HCT116 (cell line): ENCODE results near the gene NOX1. TPM values are rescaled to one million over a fixed set of nuclear protein-coding genes. Genes with fewer than 3 reads are reported as not detected.

ENCODE experiments used
- ATAC-seq: fragments of 200-7000 bp; cut with Tn5 transposase; 2 replicates; pipeline ENCODE4 v1.9.1; 2020; ENCODE audit warnings: mild to moderate bottlenecking, moderate library complexity
- Bru-seq: library from RNA; stranded (reverse); fragments of 400-500 nt; gene quantifications from one replicate; lab custom pipeline; 2021; lab: Mats Ljungman, UMichigan
- BruChase-seq, 2 experiments: library from RNA; stranded (reverse); fragments of 400-500 nt; gene quantifications; one replicate each; lab custom pipeline; 2021; lab: Mats Ljungman, UMichigan
- BruUV-seq: library from RNA; stranded (reverse); fragments of 400-500 nt; replicated peaks from 2 replicates; lab custom pipeline; 2021; lab: Mats Ljungman, UMichigan
- CTCF ChIA-PET: fragments of 300-600 bp; sonication (Branson Sonifier 250); formaldehyde crosslinking; loops from one replicate; lab custom pipeline; 2021; ENCODE audit warnings: antibody characterized with exemption; lab: Charles Lee
- POLR2A ChIA-PET: fragments of 300-600, 350-600 bp; sonication (Branson Sonifier 250); formaldehyde crosslinking; loops from one replicate; lab custom pipeline; 2021; ENCODE audit warnings: antibody characterized with exemption; lab: Charles Lee
- RAD21 ChIA-PET, 2 experiments: fragments of 300-600 bp; sonication (Branson Sonifier 250); formaldehyde crosslinking; loops; one replicate each; lab custom pipeline; 2023; ENCODE audit warnings: low total read pairs in 2 of 2; ENCODE audit not compliant: uncharacterized antibody in 2 of 2, unreplicated experiment in 2 of 2, low non-redundant PET in 1 of 2; lab: Charles Lee
- DNase-seq: peaks from one replicate; pipeline ENCODE4 v3.0.0-alpha.2; 2010; ENCODE audit warnings: low read depth, low spot score
- H2AFZ ChIP-seq: fragments of 200-600 bp; shearing (Covaris generic), sonication (generic); 2 replicates; pipeline ENCODE4 v1.6.1; 2017; ENCODE audit warnings: low read depth, mixed run types, mixed read lengths, antibody characterized with exemption, low read length; ENCODE audit not compliant: poor library complexity, severe bottlenecking
- H3K27ac ChIP-seq: 2 replicates; pipeline ENCODE4 v1.5.1; 2012; ENCODE audit warnings: low read depth, low read length
- H3K27me3 ChIP-seq: fragments of 200-600 bp; sonication (generic); 2 replicates; pipeline ENCODE4 v1.6.1; 2016; ENCODE audit warnings: mixed run types, low read length, mixed read lengths; ENCODE audit not compliant: insufficient read depth
- H3K36me3 ChIP-seq, 2 experiments: fragments of 200-500 bp in 1 of 2; fragments of 200-600 bp in 1 of 2; sonication (Bioruptor generic) in 1 of 2; sonication (generic) in 1 of 2; 2 replicates each; pipeline versions ENCODE4 v1.5.1 to v1.6.1; 2014 to 2016; ENCODE audit warnings: low read length in 2 of 2, inconsistent platforms in 1 of 2, mixed read lengths in 1 of 2, mixed run types in 1 of 2; ENCODE audit not compliant: insufficient read depth in 2 of 2, control insufficient read depth in 1 of 2
- H3K4me1 ChIP-seq, 2 experiments: fragments of 200-600 bp in 1 of 2; sonication (generic) in 1 of 2; 2 replicates each; pipeline versions ENCODE4 v1.5.1 to v1.6.1; 2012 to 2017; ENCODE audit warnings: low read length in 2 of 2, inconsistent platforms in 1 of 2, mild to moderate bottlenecking in 1 of 2, mixed read lengths in 1 of 2, mixed run types in 1 of 2, moderate library complexity in 1 of 2; ENCODE audit not compliant: insufficient read depth in 2 of 2, control insufficient read depth in 1 of 2
- H3K4me2 ChIP-seq: fragments of 200-600 bp; sonication (generic); 2 replicates; pipeline ENCODE4 v1.6.1; 2017; ENCODE audit warnings: mixed run types, low read length, mixed read lengths
- H3K4me3 ChIP-seq, 2 experiments: fragments of 200-600 bp in 1 of 2; sonication (generic) in 1 of 2; replicated peaks in 1 of 2; 2 replicates each; pipeline ENCODE4 v1.5.1; 2011 to 2016; ENCODE audit warnings: low read length in 2 of 2, control low read depth in 1 of 2, low read depth in 1 of 2, mild to moderate bottlenecking in 1 of 2, mixed read lengths in 1 of 2, mixed run types in 1 of 2
- H3K79me2 ChIP-seq: fragments of 200-600 bp; sonication (generic); 2 replicates; pipeline ENCODE4 v1.6.1; 2017; ENCODE audit warnings: mild to moderate bottlenecking, mixed run types, low read length, moderate library complexity, mixed read lengths; ENCODE audit not compliant: insufficient read depth
- H3K9ac ChIP-seq: fragments of 200-600 bp; sonication (generic); 2 replicates; pipeline ENCODE4 v1.6.1; 2016; ENCODE audit warnings: low read length, mixed read lengths
- H3K9me2 ChIP-seq: fragments of 200-600 bp; sonication (generic), shearing (Covaris generic); 2 replicates; pipeline ENCODE4 v1.6.1; 2017; ENCODE audit warnings: mixed run types, mild to moderate bottlenecking, moderate library complexity; ENCODE audit not compliant: insufficient read depth
- H3K9me3 ChIP-seq, 2 experiments: fragments of 200-500 bp in 1 of 2; fragments of 200-600 bp in 1 of 2; sonication (Bioruptor generic) in 1 of 2; sonication (generic) in 1 of 2; 2 replicates each; pipeline ENCODE4 v1.6.1; 2014 to 2017; ENCODE audit warnings: low read length in 2 of 2, mixed read lengths in 2 of 2, inconsistent platforms in 1 of 2, low read depth in 1 of 2, mild to moderate bottlenecking in 1 of 2, mixed run types in 1 of 2, moderate library complexity in 1 of 2; ENCODE audit not compliant: control insufficient read depth in 1 of 2, insufficient read depth in 1 of 2
- H4K20me1 ChIP-seq: fragments of 200-600 bp; sonication (generic), shearing (Covaris generic); 2 replicates; pipeline ENCODE4 v1.6.1; 2017; ENCODE audit warnings: mixed run types, mild to moderate bottlenecking, moderate library complexity; ENCODE audit not compliant: insufficient read depth
- CBX3 ChIP-seq: IDR thresholded peaks from 2 replicates; pipeline ENCODE4 v1.6.1; 2012; ENCODE audit warnings: low read depth
- EGR1 ChIP-seq: IDR thresholded peaks from 2 replicates; pipeline ENCODE4 v1.6.1; 2012; ENCODE audit warnings: low read depth
- ELF1 ChIP-seq: IDR thresholded peaks from 2 replicates; pipeline ENCODE4 v1.6.1; 2012; ENCODE audit warnings: low read depth, borderline replicate concordance
- EZH2 ChIP-seq: fragments of 200-600 bp; sonication (generic); IDR thresholded peaks from 2 replicates; pipeline ENCODE4 v1.6.1; 2017; ENCODE audit warnings: antibody characterized with exemption, mixed run types
- EZH2phosphoT487 ChIP-seq: fragments of 200-600 bp; IDR thresholded peaks from 2 replicates; pipeline ENCODE4 v1.6.1; 2018; ENCODE audit warnings: antibody characterized with exemption, borderline replicate concordance
- FOSL1 ChIP-seq: IDR thresholded peaks from 2 replicates; pipeline ENCODE4 v1.6.1; 2012; ENCODE audit warnings: low read depth
- JUND ChIP-seq: IDR thresholded peaks from 2 replicates; pipeline ENCODE4 v1.6.1; 2012
- RAD21 ChIP-seq: IDR thresholded peaks from 2 replicates; pipeline ENCODE4 v1.6.1; 2012; ENCODE audit warnings: low read depth, mild to moderate bottlenecking
- SIN3A ChIP-seq: IDR thresholded peaks from 2 replicates; pipeline ENCODE4 v1.6.1; 2012; ENCODE audit warnings: low read depth
- SRF ChIP-seq: IDR thresholded peaks from 2 replicates; pipeline ENCODE4 v1.6.1; 2012; ENCODE audit warnings: low read depth
- TCF7L2 ChIP-seq: IDR thresholded peaks from 2 replicates; pipeline ENCODE4 v1.7.0; 2011; ENCODE audit warnings: borderline replicate concordance, inconsistent platforms; ENCODE audit not compliant: insufficient read depth, insufficient read length; ENCODE audit errors: extremely low read depth
- YY1 ChIP-seq: IDR thresholded peaks from 2 replicates; pipeline ENCODE4 v1.6.1; 2011; ENCODE audit warnings: low read length, low read depth, moderate library complexity, mild to moderate bottlenecking; ENCODE audit not compliant: insufficient replicate concordance; ENCODE audit errors: extremely low read depth
- ZFX ChIP-seq: fragments of 450-650 bp; IDR thresholded peaks from 2 replicates; pipeline ENCODE4 v1.6.1; 2017
- ZNF274 ChIP-seq: fragments of 200-500 bp; sonication (Bioruptor generic); IDR thresholded peaks from 2 replicates; pipeline ENCODE4 v1.6.1; 2014; ENCODE audit warnings: mild to moderate bottlenecking, low read depth, low read length, inconsistent platforms
- intact Hi-C: fragments of 100-400 bp; cut with micrococcal nuclease; formaldehyde crosslinking; loops from 2 replicates; pipeline ENCODE4 v1.10.0; 2022
- long read RNA-seq: library from polyadenylated mRNA; unstranded; transcript quantifications from one replicate; pipeline ENCODE4 v2.0.0, GENCODE V29; 2021; ENCODE audit not compliant: unreplicated experiment
- polyA plus RNA-seq: library from polyadenylated mRNA; unstranded; fragments of >200 nt; gene quantifications from 2 replicates; pipeline ENCODE4 v1.2.1, GENCODE V29; 2012; ENCODE audit warnings: missing spikeins
- total RNA-seq: library from RNA; stranded (reverse); gene quantifications from one replicate; pipeline ENCODE4 v1.2.1, GENCODE V29; 2021; ENCODE audit not compliant: unreplicated experiment
- TF ChIP-seq, protein P1 (sequence below): IDR thresholded peaks from 2 replicates; pipeline ENCODE4 v1.6.1; 2012; ENCODE audit warnings: low read depth
- TF ChIP-seq, protein P2 (sequence below): IDR thresholded peaks from 2 replicates; pipeline ENCODE4 v1.6.1; 2012
- TF ChIP-seq, protein P3 (sequence below): IDR thresholded peaks from 2 replicates; pipeline ENCODE4 v1.6.1; 2011; ENCODE audit warnings: mild to moderate bottlenecking, low read length, moderate library complexity; ENCODE audit not compliant: insufficient replicate concordance; ENCODE audit errors: extremely low read depth
- TF ChIP-seq, protein P4 (sequence below): IDR thresholded peaks from 2 replicates; pipeline ENCODE4 v1.6.1; 2012
- TF ChIP-seq, protein P5 (sequence below), 3 experiments: fragments of 200-600 bp in 1 of 3; sonication (generic) in 1 of 3; IDR thresholded peaks in 2 of 3; conservative IDR thresholded peaks in 1 of 3; 2 replicates each; pipeline ENCODE4 v1.5.1; 2012 to 2017; ENCODE audit warnings: low read depth in 2 of 3, low read length in 2 of 3, antibody characterized with exemption in 1 of 3, borderline replicate concordance in 1 of 3, control low read depth in 1 of 3, mild to moderate bottlenecking in 1 of 3, mixed read lengths in 1 of 3, mixed run types in 1 of 3, moderate library complexity in 1 of 3; ENCODE audit not compliant: insufficient read depth in 1 of 3

The NOX1 gene
- total RNA-seq, result not detected
- polyA plus RNA-seq, result not detected in 2 replicates
- percentile 8 among the genes with signal in this experiment for Bru-seq, nascent RNA
- BruChase-seq, experiment 1, labeled RNA remaining after a 6-hour chase, result percentile 6 among the genes with signal in this experiment
- BruChase-seq, experiment 2, labeled RNA remaining after a 2-hour chase, result percentile 12 among the genes with signal in this experiment
- long read RNA-seq, result 0 reads

DNA sequence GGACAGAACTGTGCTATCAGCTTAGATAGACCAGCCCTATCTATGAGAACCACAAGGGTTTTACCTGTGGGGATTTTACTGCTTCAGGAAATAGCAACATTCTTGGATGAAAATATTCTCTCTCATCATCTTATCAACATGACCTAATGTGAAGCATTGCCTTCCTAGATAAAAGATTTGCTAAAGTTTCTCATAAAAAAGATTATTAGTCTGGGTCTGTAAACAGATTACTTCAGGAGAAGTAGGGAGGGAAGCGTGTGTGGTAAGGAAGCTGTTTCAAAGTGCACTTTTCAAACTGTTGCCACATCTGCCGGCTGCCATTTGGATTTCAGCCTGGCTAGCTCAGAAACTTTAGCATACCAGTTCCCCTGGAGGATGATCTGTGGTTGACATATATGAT is at the start of gene NOX1:
Gene NOX1, minus strand, starts transcription at position 35 of the 400 bp plus-strand sequence. CDS start 220 bp downstream, outside the sequence.
- no peaks in the 10 kb centered on the region for H3K9me2 ChIP-seq
- POLR2A ChIA-PET, result no interaction called here
- ATAC-seq, result no peak

More for the DNA sequence above, at the start of gene NOX1:
- H3K27me3 ChIP-seq, result no peaks in the 10 kb centered on the region
- no peaks in the 10 kb centered on the region for H3K4me1 ChIP-seq
- intact Hi-C loops, result no loop called here
- BruUV-seq, result no TSS peak
- H3K79me2 ChIP-seq, result no peaks in the 10 kb centered on the region
- H3K9ac ChIP-seq, result no peak within 1 kb of the TSS
- no peaks in the 10 kb centered on the region for H3K36me3 ChIP-seq
- no peak for TF ChIP-seq EGR1
- TF ChIP-seq, protein P1, sequence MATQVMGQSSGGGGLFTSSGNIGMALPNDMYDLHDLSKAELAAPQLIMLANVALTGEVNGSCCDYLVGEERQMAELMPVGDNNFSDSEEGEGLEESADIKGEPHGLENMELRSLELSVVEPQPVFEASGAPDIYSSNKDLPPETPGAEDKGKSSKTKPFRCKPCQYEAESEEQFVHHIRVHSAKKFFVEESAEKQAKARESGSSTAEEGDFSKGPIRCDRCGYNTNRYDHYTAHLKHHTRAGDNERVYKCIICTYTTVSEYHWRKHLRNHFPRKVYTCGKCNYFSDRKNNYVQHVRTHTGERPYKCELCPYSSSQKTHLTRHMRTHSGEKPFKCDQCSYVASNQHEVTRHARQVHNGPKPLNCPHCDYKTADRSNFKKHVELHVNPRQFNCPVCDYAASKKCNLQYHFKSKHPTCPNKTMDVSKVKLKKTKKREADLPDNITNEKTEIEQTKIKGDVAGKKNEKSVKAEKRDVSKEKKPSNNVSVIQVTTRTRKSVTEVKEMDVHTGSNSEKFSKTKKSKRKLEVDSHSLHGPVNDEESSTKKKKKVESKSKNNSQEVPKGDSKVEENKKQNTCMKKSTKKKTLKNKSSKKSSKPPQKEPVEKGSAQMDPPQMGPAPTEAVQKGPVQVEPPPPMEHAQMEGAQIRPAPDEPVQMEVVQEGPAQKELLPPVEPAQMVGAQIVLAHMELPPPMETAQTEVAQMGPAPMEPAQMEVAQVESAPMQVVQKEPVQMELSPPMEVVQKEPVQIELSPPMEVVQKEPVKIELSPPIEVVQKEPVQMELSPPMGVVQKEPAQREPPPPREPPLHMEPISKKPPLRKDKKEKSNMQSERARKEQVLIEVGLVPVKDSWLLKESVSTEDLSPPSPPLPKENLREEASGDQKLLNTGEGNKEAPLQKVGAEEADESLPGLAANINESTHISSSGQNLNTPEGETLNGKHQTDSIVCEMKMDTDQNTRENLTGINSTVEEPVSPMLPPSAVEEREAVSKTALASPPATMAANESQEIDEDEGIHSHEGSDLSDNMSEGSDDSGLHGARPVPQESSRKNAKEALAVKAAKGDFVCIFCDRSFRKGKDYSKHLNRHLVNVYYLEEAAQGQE, result no peak
- TF ChIP-seq FOSL1, result no peak
- no peak for TF ChIP-seq SRF
- TF ChIP-seq, protein P2, sequence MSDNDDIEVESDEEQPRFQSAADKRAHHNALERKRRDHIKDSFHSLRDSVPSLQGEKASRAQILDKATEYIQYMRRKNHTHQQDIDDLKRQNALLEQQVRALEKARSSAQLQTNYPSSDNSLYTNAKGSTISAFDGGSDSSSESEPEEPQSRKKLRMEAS, result no peak
- no peak for TF ChIP-seq ZFX
- TF ChIP-seq RAD21, result no peak
- no peak for TF ChIP-seq JUND
- TF ChIP-seq, protein P3, sequence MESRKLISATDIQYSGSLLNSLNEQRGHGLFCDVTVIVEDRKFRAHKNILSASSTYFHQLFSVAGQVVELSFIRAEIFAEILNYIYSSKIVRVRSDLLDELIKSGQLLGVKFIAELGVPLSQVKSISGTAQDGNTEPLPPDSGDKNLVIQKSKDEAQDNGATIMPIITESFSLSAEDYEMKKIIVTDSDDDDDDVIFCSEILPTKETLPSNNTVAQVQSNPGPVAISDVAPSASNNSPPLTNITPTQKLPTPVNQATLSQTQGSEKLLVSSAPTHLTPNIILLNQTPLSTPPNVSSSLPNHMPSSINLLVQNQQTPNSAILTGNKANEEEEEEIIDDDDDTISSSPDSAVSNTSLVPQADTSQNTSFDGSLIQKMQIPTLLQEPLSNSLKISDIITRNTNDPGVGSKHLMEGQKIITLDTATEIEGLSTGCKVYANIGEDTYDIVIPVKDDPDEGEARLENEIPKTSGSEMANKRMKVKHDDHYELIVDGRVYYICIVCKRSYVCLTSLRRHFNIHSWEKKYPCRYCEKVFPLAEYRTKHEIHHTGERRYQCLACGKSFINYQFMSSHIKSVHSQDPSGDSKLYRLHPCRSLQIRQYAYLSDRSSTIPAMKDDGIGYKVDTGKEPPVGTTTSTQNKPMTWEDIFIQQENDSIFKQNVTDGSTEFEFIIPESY, result no peak
- TF ChIP-seq, protein P4, sequence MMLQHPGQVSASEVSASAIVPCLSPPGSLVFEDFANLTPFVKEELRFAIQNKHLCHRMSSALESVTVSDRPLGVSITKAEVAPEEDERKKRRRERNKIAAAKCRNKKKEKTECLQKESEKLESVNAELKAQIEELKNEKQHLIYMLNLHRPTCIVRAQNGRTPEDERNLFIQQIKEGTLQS, result no peak
- no peak for TF ChIP-seq ELF1
- TF ChIP-seq EZH2, result no peak
- no peak for TF ChIP-seq EZH2phosphoT487
- no peak for TF ChIP-seq CBX3
- no peak for TF ChIP-seq ZNF274
- no peak for TF ChIP-seq YY1
- TF ChIP-seq SIN3A, result no peak
- TF ChIP-seq, protein P5, sequence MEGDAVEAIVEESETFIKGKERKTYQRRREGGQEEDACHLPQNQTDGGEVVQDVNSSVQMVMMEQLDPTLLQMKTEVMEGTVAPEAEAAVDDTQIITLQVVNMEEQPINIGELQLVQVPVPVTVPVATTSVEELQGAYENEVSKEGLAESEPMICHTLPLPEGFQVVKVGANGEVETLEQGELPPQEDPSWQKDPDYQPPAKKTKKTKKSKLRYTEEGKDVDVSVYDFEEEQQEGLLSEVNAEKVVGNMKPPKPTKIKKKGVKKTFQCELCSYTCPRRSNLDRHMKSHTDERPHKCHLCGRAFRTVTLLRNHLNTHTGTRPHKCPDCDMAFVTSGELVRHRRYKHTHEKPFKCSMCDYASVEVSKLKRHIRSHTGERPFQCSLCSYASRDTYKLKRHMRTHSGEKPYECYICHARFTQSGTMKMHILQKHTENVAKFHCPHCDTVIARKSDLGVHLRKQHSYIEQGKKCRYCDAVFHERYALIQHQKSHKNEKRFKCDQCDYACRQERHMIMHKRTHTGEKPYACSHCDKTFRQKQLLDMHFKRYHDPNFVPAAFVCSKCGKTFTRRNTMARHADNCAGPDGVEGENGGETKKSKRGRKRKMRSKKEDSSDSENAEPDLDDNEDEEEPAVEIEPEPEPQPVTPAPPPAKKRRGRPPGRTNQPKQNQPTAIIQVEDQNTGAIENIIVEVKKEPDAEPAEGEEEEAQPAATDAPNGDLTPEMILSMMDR (IDR thresholded peaks at IDR 0.05 in 2 of 3, conservative IDR thresholded peaks at IDR 0.05 in 1 of 3; ENCODE audit: borderline replicate concordance in 1 of 3, insufficient read depth in 1 of 3, low read depth in 2 of 3, low read length in 2 of 3), result no peak
- TF ChIP-seq TCF7L2, result no peak
- H2AFZ ChIP-seq, result no peak within 1 kb of the TSS
- ChIA-PET CTCF (no interaction called here), RAD21 (no interaction called here)
- no peaks in the 10 kb centered on the region for H4K20me1 ChIP-seq
- H3K4me2 ChIP-seq, result no peak within 1 kb of the TSS
- H3K27ac ChIP-seq, result no peak within 1 kb of the TSS
- H3K9me3 ChIP-seq, result no peaks in the 10 kb centered on the region
- no peak within 1 kb of the TSS for H3K4me3 ChIP-seq
- DNase-seq, result no peak
